ENCODE measurements around the gene MCM7. TPM values are rescaled to one million over a fixed set of nuclear protein-coding genes. Genes with fewer than 3 reads are reported as not detected.

Gene MCM7
- total RNA-seq, 2 donors from 2014 or later, result 8.3 to 13.0 TPM

DNA sequence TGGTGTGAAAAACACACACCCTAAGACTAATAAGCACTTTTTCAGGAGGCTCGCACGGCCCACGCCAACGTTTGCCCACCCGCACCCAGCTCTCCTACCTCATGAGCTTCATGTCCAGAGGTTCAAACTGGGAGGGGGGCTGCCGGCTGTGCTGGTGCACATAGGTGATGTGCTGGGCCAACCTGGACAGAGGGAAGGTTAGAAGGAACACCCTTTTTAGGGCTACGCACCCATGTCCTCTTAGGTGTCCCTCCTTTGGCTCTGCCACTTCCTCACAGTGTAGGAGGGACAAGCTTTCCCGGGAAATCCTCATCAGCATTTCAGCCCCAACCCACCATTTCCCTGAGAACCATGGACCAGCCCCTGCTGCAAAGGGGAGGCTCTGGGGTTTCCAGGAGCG lies 5.9 kb downstream of the MCM7 start:
- Histone ChIP-seq H3K36me3 (peaks cover 89% of the 10 kb centered on the region), H3K4me3 (no peak overlapping the region), H3K9me3 (no peaks in the 10 kb centered on the region), H3K27ac (no peak overlapping the region), H3K4me1 (peaks cover 0 to 10% of the 10 kb centered on the region in 2 donors), H3K27me3 (no peaks in the 10 kb centered on the region)
- DNase-seq (ENCODE audit: low spot score), result no peak
- TF ChIP-seq, protein P1, sequence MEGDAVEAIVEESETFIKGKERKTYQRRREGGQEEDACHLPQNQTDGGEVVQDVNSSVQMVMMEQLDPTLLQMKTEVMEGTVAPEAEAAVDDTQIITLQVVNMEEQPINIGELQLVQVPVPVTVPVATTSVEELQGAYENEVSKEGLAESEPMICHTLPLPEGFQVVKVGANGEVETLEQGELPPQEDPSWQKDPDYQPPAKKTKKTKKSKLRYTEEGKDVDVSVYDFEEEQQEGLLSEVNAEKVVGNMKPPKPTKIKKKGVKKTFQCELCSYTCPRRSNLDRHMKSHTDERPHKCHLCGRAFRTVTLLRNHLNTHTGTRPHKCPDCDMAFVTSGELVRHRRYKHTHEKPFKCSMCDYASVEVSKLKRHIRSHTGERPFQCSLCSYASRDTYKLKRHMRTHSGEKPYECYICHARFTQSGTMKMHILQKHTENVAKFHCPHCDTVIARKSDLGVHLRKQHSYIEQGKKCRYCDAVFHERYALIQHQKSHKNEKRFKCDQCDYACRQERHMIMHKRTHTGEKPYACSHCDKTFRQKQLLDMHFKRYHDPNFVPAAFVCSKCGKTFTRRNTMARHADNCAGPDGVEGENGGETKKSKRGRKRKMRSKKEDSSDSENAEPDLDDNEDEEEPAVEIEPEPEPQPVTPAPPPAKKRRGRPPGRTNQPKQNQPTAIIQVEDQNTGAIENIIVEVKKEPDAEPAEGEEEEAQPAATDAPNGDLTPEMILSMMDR (IDR thresholded peaks at IDR 0.05), result no peak

DNA sequence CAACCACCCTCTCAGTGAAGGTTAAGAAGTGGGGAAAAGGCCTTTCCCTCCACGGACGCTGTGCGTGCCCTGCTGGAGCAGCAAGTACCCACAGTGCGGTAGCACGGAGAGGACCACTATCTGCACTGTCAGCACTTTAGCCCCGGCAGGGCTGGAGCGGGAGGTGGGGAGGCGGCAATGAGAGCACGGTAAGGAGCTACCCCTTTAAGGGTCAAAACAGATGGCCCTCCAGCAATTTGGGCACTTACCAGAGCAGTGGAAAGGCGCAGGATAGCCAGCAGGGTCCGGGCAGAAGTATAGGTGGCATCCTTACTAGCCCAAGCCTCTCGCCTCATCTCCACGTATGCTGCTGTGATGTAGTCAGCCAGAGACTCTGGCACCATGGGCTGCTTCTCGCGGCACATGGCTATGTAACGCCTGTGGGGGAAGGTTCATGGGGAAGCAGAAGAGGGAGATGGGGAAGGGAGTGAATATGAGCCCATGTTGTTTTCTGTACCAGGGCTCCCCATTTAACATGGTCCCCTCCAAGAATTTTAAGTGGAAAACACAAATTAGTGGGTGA lies 7.2 kb downstream of the MCM7 start:
- DNase-seq (ENCODE audit: low spot score), result no peak
- no peaks in the 10 kb centered on the region for H3K27me3 ChIP-seq
- TF ChIP-seq, protein P1 (IDR thresholded peaks at IDR 0.05), result no peak
- no peak overlapping the region for H3K27ac ChIP-seq
- H3K4me3 ChIP-seq, result no peak overlapping the region
- no peaks in the 10 kb centered on the region for H3K9me3 ChIP-seq
- H3K4me1 ChIP-seq, result peaks cover 0 to 10% of the 10 kb centered on the region in 2 donors
- peaks cover 84% of the 10 kb centered on the region for H3K36me3 ChIP-seq

DNA sequence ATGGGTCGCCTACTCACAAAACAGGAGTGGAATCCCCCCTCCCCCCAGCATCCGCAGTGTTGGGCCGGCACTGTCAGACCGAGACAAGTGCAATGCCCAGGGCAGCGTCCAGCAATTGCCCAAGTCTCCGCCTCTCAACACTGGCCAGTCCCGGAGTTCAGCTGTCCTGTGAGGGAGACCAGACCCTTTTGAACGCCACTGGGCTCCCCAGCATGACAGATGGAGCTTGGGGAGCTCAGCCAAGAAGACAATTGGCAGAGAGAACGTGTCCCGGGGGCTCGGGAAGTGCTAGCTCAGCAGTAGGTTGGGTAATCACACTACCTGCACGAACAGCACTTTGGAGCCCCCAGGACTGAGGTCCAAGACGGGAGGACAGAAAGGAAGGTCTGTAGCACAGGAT lies 7.7 kb downstream of the MCM7 start:
- TF ChIP-seq, protein P1 (IDR thresholded peaks at IDR 0.05), result no peak
- Histone ChIP-seq H3K4me3 (no peak overlapping the region), H3K27ac (no peak overlapping the region)

DNA sequence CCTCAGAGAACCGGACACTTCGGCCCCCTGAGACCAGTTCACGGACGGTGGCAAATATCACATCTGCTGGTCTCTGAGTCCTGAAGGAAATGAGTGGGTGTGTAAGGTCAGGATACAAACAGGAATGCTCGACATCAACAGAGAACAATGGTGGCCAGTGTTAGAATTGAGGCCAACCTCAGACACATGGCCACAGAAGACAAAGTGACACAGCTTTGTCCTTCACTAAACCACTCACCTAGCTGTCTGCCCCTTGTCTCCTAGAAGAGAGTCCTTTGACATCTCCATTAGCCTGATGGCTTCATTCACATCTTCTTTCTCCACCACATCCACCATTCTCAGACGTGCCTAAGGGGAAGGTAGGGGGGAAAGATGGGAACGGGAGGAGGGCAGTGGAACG lies 8.1 kb downstream of the MCM7 start:
- no peaks in the 10 kb centered on the region for H3K9me3 ChIP-seq
- H3K27me3 ChIP-seq, result no peaks in the 10 kb centered on the region
- H3K27ac ChIP-seq, result no peak overlapping the region
- TF ChIP-seq, protein P1 (IDR thresholded peaks at IDR 0.05), result no peak
- no peak for DNase-seq (ENCODE audit: low spot score)
- peaks cover 0 to 15% of the 10 kb centered on the region in 2 donors for H3K4me1 ChIP-seq
- H3K4me3 ChIP-seq, result no peak overlapping the region
- peaks cover 75% of the 10 kb centered on the region for H3K36me3 ChIP-seq

More for the DNA sequence above, 7.7 kb downstream of the MCM7 start:
- no peak for DNase-seq (ENCODE audit: low spot score)
- Histone ChIP-seq H3K4me1 (peaks cover 0 to 11% of the 10 kb centered on the region in 2 donors), H3K9me3 (no peaks in the 10 kb centered on the region), H3K27me3 (no peaks in the 10 kb centered on the region), H3K36me3 (peaks cover 79% of the 10 kb centered on the region)

DNA sequence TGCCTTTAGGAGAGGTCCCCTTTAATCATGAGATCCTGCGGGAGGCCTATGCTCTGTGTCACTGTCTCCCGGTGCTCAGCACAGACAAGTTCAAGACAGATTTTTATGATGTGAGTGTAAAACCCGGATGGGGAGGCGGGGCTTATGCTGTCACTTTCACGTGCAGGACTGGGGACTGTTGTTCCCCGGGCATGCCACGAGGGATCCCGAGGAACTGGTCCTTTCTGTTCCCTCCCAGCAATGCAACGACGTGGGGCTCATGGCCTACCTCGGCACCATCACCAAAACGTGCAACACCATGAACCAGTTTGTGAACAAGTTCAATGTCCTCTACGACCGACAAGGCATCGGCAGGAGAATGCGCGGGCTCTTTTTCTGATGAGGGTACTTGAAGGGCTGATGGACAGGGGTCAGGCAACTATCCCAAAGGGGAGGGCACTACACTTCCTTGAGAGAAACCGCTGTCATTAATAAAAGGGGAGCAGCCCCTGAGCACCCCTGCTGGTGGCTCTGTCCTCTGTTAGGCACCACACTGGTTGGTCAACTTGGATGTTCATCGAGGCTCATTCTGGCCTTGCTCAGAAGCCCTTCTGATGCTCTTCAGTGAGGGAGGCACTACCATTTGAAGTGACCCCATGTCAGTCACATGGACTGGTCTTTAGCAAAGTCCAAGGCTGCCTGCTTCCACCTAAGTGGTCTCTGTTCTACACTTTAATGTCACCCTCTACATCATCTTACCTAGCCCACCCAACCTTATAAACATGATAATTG lies 9.6 kb downstream of the MCM7 start:
- Histone ChIP-seq H3K4me3 (no peak overlapping the region), H3K27ac (no peak overlapping the region), H3K4me1 (peaks cover 0 to 17% of the 10 kb centered on the region in 2 donors), H3K36me3 (peaks cover 63% of the 10 kb centered on the region), H3K9me3 (no peaks in the 10 kb centered on the region), H3K27me3 (no peaks in the 10 kb centered on the region)
- TF ChIP-seq, protein P1 (IDR thresholded peaks at IDR 0.05), result no peak
- no peak for DNase-seq (ENCODE audit: low spot score)

All from right atrium auricular region (tissue), 2 donors.